ENCODE data around the gene ZNRF2. TPM values are rescaled to one million over a fixed set of nuclear protein-coding genes. Genes with fewer than 3 reads are reported as not detected.
A peak's percentile ranks its signal among the peaks of the same experiment; 100 is the strongest.

The ZNRF2 gene
- total RNA-seq, 1 experiment from 2014 or later = 9.8 TPM

- DNase-seq (ENCODE audit: unreplicated experiment) = no peak
- TF ChIP-seq, protein P1, sequence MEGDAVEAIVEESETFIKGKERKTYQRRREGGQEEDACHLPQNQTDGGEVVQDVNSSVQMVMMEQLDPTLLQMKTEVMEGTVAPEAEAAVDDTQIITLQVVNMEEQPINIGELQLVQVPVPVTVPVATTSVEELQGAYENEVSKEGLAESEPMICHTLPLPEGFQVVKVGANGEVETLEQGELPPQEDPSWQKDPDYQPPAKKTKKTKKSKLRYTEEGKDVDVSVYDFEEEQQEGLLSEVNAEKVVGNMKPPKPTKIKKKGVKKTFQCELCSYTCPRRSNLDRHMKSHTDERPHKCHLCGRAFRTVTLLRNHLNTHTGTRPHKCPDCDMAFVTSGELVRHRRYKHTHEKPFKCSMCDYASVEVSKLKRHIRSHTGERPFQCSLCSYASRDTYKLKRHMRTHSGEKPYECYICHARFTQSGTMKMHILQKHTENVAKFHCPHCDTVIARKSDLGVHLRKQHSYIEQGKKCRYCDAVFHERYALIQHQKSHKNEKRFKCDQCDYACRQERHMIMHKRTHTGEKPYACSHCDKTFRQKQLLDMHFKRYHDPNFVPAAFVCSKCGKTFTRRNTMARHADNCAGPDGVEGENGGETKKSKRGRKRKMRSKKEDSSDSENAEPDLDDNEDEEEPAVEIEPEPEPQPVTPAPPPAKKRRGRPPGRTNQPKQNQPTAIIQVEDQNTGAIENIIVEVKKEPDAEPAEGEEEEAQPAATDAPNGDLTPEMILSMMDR (IDR thresholded peaks at IDR 0.05; ENCODE audit: unreplicated experiment) = no peak
- no TSS peak for BruUV-seq (replicated peaks)
- H3K4me3 Mint-ChIP-seq (ENCODE audit: unreplicated experiment) = no peak overlapping the region
- ChIA-PET POLR2A (interaction anchor here (0.6 to 1.0 kb wide), 2 partner anchors 110 to 142 kb away, joined by 3 read pairs; no protein-coding TSS in a partner anchor), CTCF (interaction anchor here (0.6 to 4.6 kb wide), 7 partner anchors 88 to 252 kb away, joined by 3 to 64 read pairs (median 4); no protein-coding TSS in a partner anchor)
- no peaks in the 10 kb centered on the region for H3K9me3 Mint-ChIP-seq (ENCODE audit: unreplicated experiment)
- no peaks in the 10 kb centered on the region for H3K27me3 Mint-ChIP-seq (ENCODE audit: insufficient read depth, unreplicated experiment)
- peaks cover 19% of the 10 kb centered on the region for H3K36me3 Mint-ChIP-seq (ENCODE audit: insufficient read depth, unreplicated experiment)
- H3K4me1 Mint-ChIP-seq (ENCODE audit: insufficient read depth, unreplicated experiment) = peaks cover 21% of the 10 kb centered on the region
- intact Hi-C loops (cut with micrococcal nuclease) = loop anchor here (5.0 kb wide), 2 partner anchors 150 to 535 kb away; no protein-coding TSS in a partner anchor
- H3K27ac Mint-ChIP-seq (ENCODE audit: low read depth, unreplicated experiment) = no peak overlapping the region
Measured at GRCh38 chr7:30411897-30412296, 127.5 kb downstream of the ZNRF2 start.

- ChIA-PET CTCF (interaction anchor here (0.5 to 4.6 kb wide), 35 partner anchors 8 to 459 kb away, joined by 3 to 64 read pairs (median 4); partner anchors contain the start of gene ZNRF2), POLR2A (interaction anchor here (1.4 to 2.0 kb wide), 3 partner anchors 56 to 249 kb away, joined by 3 to 11 read pairs (median 7); partner anchors contain the start of gene ZNRF2)
- no TSS peak for BruUV-seq (replicated peaks)
- TF ChIP-seq, protein P1 (IDR thresholded peaks at IDR 0.05; ENCODE audit: unreplicated experiment) = peak; percentile 54
- Mint-ChIP-seq H3K36me3 (ENCODE audit: insufficient read depth, unreplicated experiment) (peaks cover 19% of the 10 kb centered on the region), H3K4me1 (ENCODE audit: insufficient read depth, unreplicated experiment) (peaks cover 10% of the 10 kb centered on the region), H3K4me3 (ENCODE audit: unreplicated experiment) (no peak overlapping the region), H3K27ac (ENCODE audit: low read depth, unreplicated experiment) (no peak overlapping the region), H3K27me3 (ENCODE audit: insufficient read depth, unreplicated experiment) (no peaks in the 10 kb centered on the region), H3K9me3 (ENCODE audit: unreplicated experiment) (no peaks in the 10 kb centered on the region)
- intact Hi-C loops (cut with micrococcal nuclease) = loop anchor here (1.0 to 5.0 kb wide), 5 partner anchors 129 to 536 kb away; partner anchors contain the start of gene ZNRF2
- peak; percentile 90 for DNase-seq (ENCODE audit: unreplicated experiment)
Measured at GRCh38 chr7:30412782-30413504, 128.5 kb downstream of the ZNRF2 start.

GRCh38 chr7:30413864-30414263, 129.5 kb downstream of the ZNRF2 start:
- intact Hi-C loops (cut with micrococcal nuclease) = loop anchor here (1.0 to 5.0 kb wide), 5 partner anchors 130 to 537 kb away; partner anchors contain the start of gene ZNRF2
- Mint-ChIP-seq H3K4me1 (ENCODE audit: insufficient read depth, unreplicated experiment) (peaks cover 1% of the 10 kb centered on the region), H3K27ac (ENCODE audit: low read depth, unreplicated experiment) (no peak overlapping the region), H3K36me3 (ENCODE audit: insufficient read depth, unreplicated experiment) (peaks cover 13% of the 10 kb centered on the region), H3K4me3 (ENCODE audit: unreplicated experiment) (no peak overlapping the region), H3K27me3 (ENCODE audit: insufficient read depth, unreplicated experiment) (no peaks in the 10 kb centered on the region), H3K9me3 (ENCODE audit: unreplicated experiment) (no peaks in the 10 kb centered on the region)
- BruUV-seq (replicated peaks) = no TSS peak
- CTCF ChIA-PET = interaction anchor here (0.6 to 4.6 kb wide), 15 partner anchors 9 to 352 kb away, joined by 3 to 64 read pairs (median 4); no protein-coding TSS in a partner anchor
- no peak for DNase-seq (ENCODE audit: unreplicated experiment)
- TF ChIP-seq, protein P1 (IDR thresholded peaks at IDR 0.05; ENCODE audit: unreplicated experiment) = no peak
- POLR2A ChIA-PET = interaction anchor here (0.5 to 2.0 kb wide), 3 partner anchors 55 to 129 kb away, joined by 3 to 11 read pairs (median 5); partner anchors contain the start of gene ZNRF2

Small RNA genes lying within 50 kb of the gene (microRNA-seq; reads per million reads assigned to microRNA genes)
- not detected for gene MIR550A1
- gene MIR550B1 = not detected

Other genes with a start within 250 kb of the ZNRF2 start
- 7.5 and 10.5 TPM in 2 replicates for gene MTURN, start 149.6 kb upstream of the ZNRF2 start, total RNA-seq (2022)
- 3.8 and 4.8 TPM in 2 replicates for gene NOD1, start 194.2 kb downstream of the ZNRF2 start, total RNA-seq (2022)
- gene GGCT, start 220.2 kb downstream of the ZNRF2 start, total RNA-seq (2022) = 48.3 and 64.8 TPM in 2 replicates